HCT116 (cell line): Measurements from ENCODE around the gene C11orf87. TPM values are rescaled to one million over a fixed set of nuclear protein-coding genes. Genes with fewer than 3 reads are reported as not detected.

ENCODE experiments used
- ATAC-seq: fragments of 200-7000 bp; cut with Tn5 transposase; 2 replicates; pipeline ENCODE4 v1.9.1; 2020; ENCODE audit warnings: mild to moderate bottlenecking, moderate library complexity
- BruUV-seq: library from RNA; stranded (reverse); fragments of 400-500 nt; replicated peaks from 2 replicates; lab custom pipeline; 2021; lab: Mats Ljungman, UMichigan
- CTCF ChIA-PET: fragments of 300-600 bp; sonication (Branson Sonifier 250); formaldehyde crosslinking; loops from one replicate; lab custom pipeline; 2021; ENCODE audit warnings: antibody characterized with exemption; lab: Charles Lee
- POLR2A ChIA-PET: fragments of 300-600, 350-600 bp; sonication (Branson Sonifier 250); formaldehyde crosslinking; loops from one replicate; lab custom pipeline; 2021; ENCODE audit warnings: antibody characterized with exemption; lab: Charles Lee
- RAD21 ChIA-PET, 2 experiments: fragments of 300-600 bp; sonication (Branson Sonifier 250); formaldehyde crosslinking; loops; one replicate each; lab custom pipeline; 2023; ENCODE audit warnings: low total read pairs in 2 of 2; ENCODE audit not compliant: uncharacterized antibody in 2 of 2, unreplicated experiment in 2 of 2, low non-redundant PET in 1 of 2; lab: Charles Lee
- DNase-seq: peaks from one replicate; pipeline ENCODE4 v3.0.0-alpha.2; 2010; ENCODE audit warnings: low read depth, low spot score
- H2AFZ ChIP-seq: fragments of 200-600 bp; shearing (Covaris generic), sonication (generic); 2 replicates; pipeline ENCODE4 v1.6.1; 2017; ENCODE audit warnings: low read depth, mixed run types, mixed read lengths, antibody characterized with exemption, low read length; ENCODE audit not compliant: poor library complexity, severe bottlenecking
- H3K27ac ChIP-seq: 2 replicates; pipeline ENCODE4 v1.5.1; 2012; ENCODE audit warnings: low read depth, low read length
- H3K27me3 ChIP-seq: fragments of 200-600 bp; sonication (generic); 2 replicates; pipeline ENCODE4 v1.6.1; 2016; ENCODE audit warnings: mixed run types, low read length, mixed read lengths; ENCODE audit not compliant: insufficient read depth
- H3K36me3 ChIP-seq, 2 experiments: fragments of 200-500 bp in 1 of 2; fragments of 200-600 bp in 1 of 2; sonication (Bioruptor generic) in 1 of 2; sonication (generic) in 1 of 2; 2 replicates each; pipeline versions ENCODE4 v1.5.1 to v1.6.1; 2014 to 2016; ENCODE audit warnings: low read length in 2 of 2, inconsistent platforms in 1 of 2, mixed read lengths in 1 of 2, mixed run types in 1 of 2; ENCODE audit not compliant: insufficient read depth in 2 of 2, control insufficient read depth in 1 of 2
- H3K4me1 ChIP-seq, 2 experiments: fragments of 200-600 bp in 1 of 2; sonication (generic) in 1 of 2; 2 replicates each; pipeline versions ENCODE4 v1.5.1 to v1.6.1; 2012 to 2017; ENCODE audit warnings: low read length in 2 of 2, inconsistent platforms in 1 of 2, mild to moderate bottlenecking in 1 of 2, mixed read lengths in 1 of 2, mixed run types in 1 of 2, moderate library complexity in 1 of 2; ENCODE audit not compliant: insufficient read depth in 2 of 2, control insufficient read depth in 1 of 2
- H3K4me2 ChIP-seq: fragments of 200-600 bp; sonication (generic); 2 replicates; pipeline ENCODE4 v1.6.1; 2017; ENCODE audit warnings: mixed run types, low read length, mixed read lengths
- H3K4me3 ChIP-seq, 2 experiments: fragments of 200-600 bp in 1 of 2; sonication (generic) in 1 of 2; replicated peaks in 1 of 2; 2 replicates each; pipeline ENCODE4 v1.5.1; 2011 to 2016; ENCODE audit warnings: low read length in 2 of 2, control low read depth in 1 of 2, low read depth in 1 of 2, mild to moderate bottlenecking in 1 of 2, mixed read lengths in 1 of 2, mixed run types in 1 of 2
- H3K79me2 ChIP-seq: fragments of 200-600 bp; sonication (generic); 2 replicates; pipeline ENCODE4 v1.6.1; 2017; ENCODE audit warnings: mild to moderate bottlenecking, mixed run types, low read length, moderate library complexity, mixed read lengths; ENCODE audit not compliant: insufficient read depth
- H3K9ac ChIP-seq: fragments of 200-600 bp; sonication (generic); 2 replicates; pipeline ENCODE4 v1.6.1; 2016; ENCODE audit warnings: low read length, mixed read lengths
- H3K9me2 ChIP-seq: fragments of 200-600 bp; sonication (generic), shearing (Covaris generic); 2 replicates; pipeline ENCODE4 v1.6.1; 2017; ENCODE audit warnings: mixed run types, mild to moderate bottlenecking, moderate library complexity; ENCODE audit not compliant: insufficient read depth
- H3K9me3 ChIP-seq, 2 experiments: fragments of 200-500 bp in 1 of 2; fragments of 200-600 bp in 1 of 2; sonication (Bioruptor generic) in 1 of 2; sonication (generic) in 1 of 2; 2 replicates each; pipeline ENCODE4 v1.6.1; 2014 to 2017; ENCODE audit warnings: low read length in 2 of 2, mixed read lengths in 2 of 2, inconsistent platforms in 1 of 2, low read depth in 1 of 2, mild to moderate bottlenecking in 1 of 2, mixed run types in 1 of 2, moderate library complexity in 1 of 2; ENCODE audit not compliant: control insufficient read depth in 1 of 2, insufficient read depth in 1 of 2
- H4K20me1 ChIP-seq: fragments of 200-600 bp; sonication (generic), shearing (Covaris generic); 2 replicates; pipeline ENCODE4 v1.6.1; 2017; ENCODE audit warnings: mixed run types, mild to moderate bottlenecking, moderate library complexity; ENCODE audit not compliant: insufficient read depth
- CBX3 ChIP-seq: IDR thresholded peaks from 2 replicates; pipeline ENCODE4 v1.6.1; 2012; ENCODE audit warnings: low read depth
- CEBPB ChIP-seq: IDR thresholded peaks from 2 replicates; pipeline ENCODE4 v1.6.1; 2012; ENCODE audit warnings: low read depth
- EGR1 ChIP-seq: IDR thresholded peaks from 2 replicates; pipeline ENCODE4 v1.6.1; 2012; ENCODE audit warnings: low read depth
- FOSL1 ChIP-seq: IDR thresholded peaks from 2 replicates; pipeline ENCODE4 v1.6.1; 2012; ENCODE audit warnings: low read depth
- JUND ChIP-seq: IDR thresholded peaks from 2 replicates; pipeline ENCODE4 v1.6.1; 2012
- POLR2A ChIP-seq: IDR thresholded peaks from 2 replicates; pipeline ENCODE4 v1.7.0; 2011; ENCODE audit warnings: borderline replicate concordance; ENCODE audit not compliant: insufficient read depth, insufficient read length; ENCODE audit errors: extremely low read depth
- POLR2AphosphoS5 ChIP-seq: IDR thresholded peaks from 2 replicates; pipeline ENCODE4 v1.6.1; 2011; ENCODE audit warnings: mild to moderate bottlenecking, low read depth, low read length, moderate library complexity
- RAD21 ChIP-seq: IDR thresholded peaks from 2 replicates; pipeline ENCODE4 v1.6.1; 2012; ENCODE audit warnings: low read depth, mild to moderate bottlenecking
- SRF ChIP-seq: IDR thresholded peaks from 2 replicates; pipeline ENCODE4 v1.6.1; 2012; ENCODE audit warnings: low read depth
- ZFX ChIP-seq: fragments of 450-650 bp; IDR thresholded peaks from 2 replicates; pipeline ENCODE4 v1.6.1; 2017
- intact Hi-C: fragments of 100-400 bp; cut with micrococcal nuclease; formaldehyde crosslinking; loops from 2 replicates; pipeline ENCODE4 v1.10.0; 2022
- total RNA-seq: library from RNA; stranded (reverse); gene quantifications from one replicate; pipeline ENCODE4 v1.2.1, GENCODE V29; 2021; ENCODE audit not compliant: unreplicated experiment
- TF ChIP-seq, protein P1 (sequence below): IDR thresholded peaks from 2 replicates; pipeline ENCODE4 v1.6.1; 2011; ENCODE audit warnings: mild to moderate bottlenecking, low read length, moderate library complexity; ENCODE audit not compliant: insufficient replicate concordance; ENCODE audit errors: extremely low read depth
- TF ChIP-seq, protein P2 (sequence below): IDR thresholded peaks from 2 replicates; pipeline ENCODE4 v1.6.1; 2012; ENCODE audit warnings: low read depth

Gene C11orf87
- total RNA-seq, 1 experiment from 2014 or later: 0.05 TPM

DNA sequence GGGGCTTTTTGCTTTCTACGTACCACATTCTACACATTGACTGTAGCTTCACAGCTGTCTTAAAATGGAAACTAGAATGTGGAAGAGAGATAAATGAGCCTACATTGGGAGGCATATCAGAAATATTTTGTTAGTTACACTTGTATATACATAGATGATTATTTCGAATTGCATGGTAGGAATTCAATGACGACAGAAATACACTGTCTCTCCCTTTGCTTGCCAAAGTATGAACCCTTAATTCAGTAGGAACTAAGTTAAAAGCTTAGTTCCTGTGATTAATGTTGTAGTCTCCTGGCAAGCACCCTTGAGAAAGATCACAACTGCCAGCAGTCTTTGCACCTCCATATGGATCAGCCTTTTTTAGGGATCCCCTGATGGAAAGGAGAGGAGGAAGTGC lies 10.1 kb downstream of the C11orf87 start:
- no peaks in the 10 kb centered on the region for H3K36me3 ChIP-seq
- H2AFZ ChIP-seq: no peak overlapping the region
- DNase-seq (no peak), ATAC-seq (no peak)
- intact Hi-C loops: no loop called here
- H3K9ac ChIP-seq: no peak overlapping the region
- H3K27ac ChIP-seq: no peak overlapping the region
- no peak overlapping the region for H3K4me3 ChIP-seq
- no peaks in the 10 kb centered on the region for H3K4me1 ChIP-seq
- TF ChIP-seq POLR2AphosphoS5: no peak
- TF ChIP-seq RAD21: no peak
- TF ChIP-seq, protein P1, sequence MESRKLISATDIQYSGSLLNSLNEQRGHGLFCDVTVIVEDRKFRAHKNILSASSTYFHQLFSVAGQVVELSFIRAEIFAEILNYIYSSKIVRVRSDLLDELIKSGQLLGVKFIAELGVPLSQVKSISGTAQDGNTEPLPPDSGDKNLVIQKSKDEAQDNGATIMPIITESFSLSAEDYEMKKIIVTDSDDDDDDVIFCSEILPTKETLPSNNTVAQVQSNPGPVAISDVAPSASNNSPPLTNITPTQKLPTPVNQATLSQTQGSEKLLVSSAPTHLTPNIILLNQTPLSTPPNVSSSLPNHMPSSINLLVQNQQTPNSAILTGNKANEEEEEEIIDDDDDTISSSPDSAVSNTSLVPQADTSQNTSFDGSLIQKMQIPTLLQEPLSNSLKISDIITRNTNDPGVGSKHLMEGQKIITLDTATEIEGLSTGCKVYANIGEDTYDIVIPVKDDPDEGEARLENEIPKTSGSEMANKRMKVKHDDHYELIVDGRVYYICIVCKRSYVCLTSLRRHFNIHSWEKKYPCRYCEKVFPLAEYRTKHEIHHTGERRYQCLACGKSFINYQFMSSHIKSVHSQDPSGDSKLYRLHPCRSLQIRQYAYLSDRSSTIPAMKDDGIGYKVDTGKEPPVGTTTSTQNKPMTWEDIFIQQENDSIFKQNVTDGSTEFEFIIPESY: no peak
- TF ChIP-seq JUND: no peak
- no peak for TF ChIP-seq CBX3
- no peak for TF ChIP-seq SRF
- no peak for TF ChIP-seq ZFX
- no peak for TF ChIP-seq EGR1
- no peak for TF ChIP-seq FOSL1
- no peak for TF ChIP-seq POLR2A
- TF ChIP-seq CEBPB: no peak
- TF ChIP-seq, protein P2, sequence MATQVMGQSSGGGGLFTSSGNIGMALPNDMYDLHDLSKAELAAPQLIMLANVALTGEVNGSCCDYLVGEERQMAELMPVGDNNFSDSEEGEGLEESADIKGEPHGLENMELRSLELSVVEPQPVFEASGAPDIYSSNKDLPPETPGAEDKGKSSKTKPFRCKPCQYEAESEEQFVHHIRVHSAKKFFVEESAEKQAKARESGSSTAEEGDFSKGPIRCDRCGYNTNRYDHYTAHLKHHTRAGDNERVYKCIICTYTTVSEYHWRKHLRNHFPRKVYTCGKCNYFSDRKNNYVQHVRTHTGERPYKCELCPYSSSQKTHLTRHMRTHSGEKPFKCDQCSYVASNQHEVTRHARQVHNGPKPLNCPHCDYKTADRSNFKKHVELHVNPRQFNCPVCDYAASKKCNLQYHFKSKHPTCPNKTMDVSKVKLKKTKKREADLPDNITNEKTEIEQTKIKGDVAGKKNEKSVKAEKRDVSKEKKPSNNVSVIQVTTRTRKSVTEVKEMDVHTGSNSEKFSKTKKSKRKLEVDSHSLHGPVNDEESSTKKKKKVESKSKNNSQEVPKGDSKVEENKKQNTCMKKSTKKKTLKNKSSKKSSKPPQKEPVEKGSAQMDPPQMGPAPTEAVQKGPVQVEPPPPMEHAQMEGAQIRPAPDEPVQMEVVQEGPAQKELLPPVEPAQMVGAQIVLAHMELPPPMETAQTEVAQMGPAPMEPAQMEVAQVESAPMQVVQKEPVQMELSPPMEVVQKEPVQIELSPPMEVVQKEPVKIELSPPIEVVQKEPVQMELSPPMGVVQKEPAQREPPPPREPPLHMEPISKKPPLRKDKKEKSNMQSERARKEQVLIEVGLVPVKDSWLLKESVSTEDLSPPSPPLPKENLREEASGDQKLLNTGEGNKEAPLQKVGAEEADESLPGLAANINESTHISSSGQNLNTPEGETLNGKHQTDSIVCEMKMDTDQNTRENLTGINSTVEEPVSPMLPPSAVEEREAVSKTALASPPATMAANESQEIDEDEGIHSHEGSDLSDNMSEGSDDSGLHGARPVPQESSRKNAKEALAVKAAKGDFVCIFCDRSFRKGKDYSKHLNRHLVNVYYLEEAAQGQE: no peak
- no peaks in the 10 kb centered on the region for H3K79me2 ChIP-seq
- POLR2A ChIA-PET: no interaction called here
- no peak overlapping the region for H3K4me2 ChIP-seq
- BruUV-seq: no TSS peak
- no peaks in the 10 kb centered on the region for H3K9me2 ChIP-seq
- no peaks in the 10 kb centered on the region for H3K9me3 ChIP-seq
- H4K20me1 ChIP-seq: no peaks in the 10 kb centered on the region
- CTCF ChIA-PET: no interaction called here
- H3K27me3 ChIP-seq: no peaks in the 10 kb centered on the region
- RAD21 ChIA-PET: no interaction called here
